ENCODE measurements around the gene BACH2. TPM values are rescaled to one million over a fixed set of nuclear protein-coding genes. Genes with fewer than 3 reads are reported as not detected.
A peak's percentile ranks its signal among the peaks of the same experiment; 100 is the strongest.

The BACH2 gene
- total and polyA plus RNA-seq, 7 donors = 0.12 to 16.9 (median 5.9) TPM

DNA sequence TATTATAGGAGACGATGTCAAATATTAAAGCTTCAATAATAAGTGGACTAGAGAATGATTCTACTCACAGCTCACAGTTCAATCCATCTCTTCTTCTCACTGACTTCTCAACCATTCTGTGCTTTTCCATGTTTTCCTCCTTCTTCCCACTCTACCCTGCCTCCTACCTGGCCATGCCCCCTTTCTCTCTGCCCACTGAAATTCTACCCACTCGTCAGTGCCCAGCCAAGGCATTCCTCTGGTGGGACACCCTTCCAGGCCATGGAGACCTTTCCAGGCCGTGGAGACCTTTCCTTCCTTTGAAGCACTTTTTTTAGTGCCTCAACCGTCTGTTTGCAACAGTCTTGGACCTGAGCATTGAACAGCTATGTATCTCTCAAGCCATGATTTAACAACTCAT is 18.5 kb downstream of the BACH2 start:
- Histone ChIP-seq H3K4me3 (peak overlapping the region; percentile 57), H3K36me3 (ENCODE audit: insufficient read depth in 1 of 2, low read depth in 1 of 2) (no peaks in the 10 kb centered on the region), H3K27ac (peak overlapping the region; percentile 81), H3K4me1 (peaks cover 39% of the 10 kb centered on the region), H3K27me3 (ENCODE audit: insufficient read depth in 3 of 3, low read length in 2 of 3) (no peaks in the 10 kb centered on the region), H3K9me3 (no peaks in the 10 kb centered on the region)
- DNase-seq (no peak), ATAC-seq (peak in 3 of 4 donors; percentile 41 to 72 (median 42))
- WGBS, 3 donors = 25 to 52% (median 26%) methylated on average over 4 of the region's 4 CpGs
- intact Hi-C loops (cut with DNase I) = no loop called here
- no peak for TF ChIP-seq CTCF (IDR thresholded peaks at IDR 0.05)

GRCh38 chr6:90277302-90278011 is 19.2 kb downstream of the BACH2 start:
- intact Hi-C loops (cut with DNase I) = no loop called here
- no peaks in the 10 kb centered on the region for H3K36me3 ChIP-seq (ENCODE audit: insufficient read depth in 1 of 2, low read depth in 1 of 2)
- no peaks in the 10 kb centered on the region for H3K9me3 ChIP-seq
- DNase-seq (no peak), ATAC-seq (peak in 3 of 4 donors; percentile 59 to 72 (median 66))
- H3K27ac ChIP-seq = peak overlapping the region; percentile 81
- WGBS, 3 donors = 28 to 55% (median 34%) methylated on average over 6 of the region's 6 CpGs
- no peaks in the 10 kb centered on the region for H3K27me3 ChIP-seq (ENCODE audit: insufficient read depth in 3 of 3, low read length in 2 of 3)
- peaks cover 39% of the 10 kb centered on the region for H3K4me1 ChIP-seq
- H3K4me3 ChIP-seq = peak overlapping the region; percentile 57
- no peak for TF ChIP-seq CTCF (IDR thresholded peaks at IDR 0.05)

- Histone ChIP-seq H3K4me1 (peaks cover 20% of the 10 kb centered on the region), H3K27me3 (ENCODE audit: insufficient read depth in 3 of 3, low read length in 2 of 3) (no peaks in the 10 kb centered on the region), H3K36me3 (ENCODE audit: insufficient read depth in 1 of 2, low read depth in 1 of 2) (peaks cover 0 to 20% of the 10 kb centered on the region in 2 donors), H3K27ac (no peak overlapping the region), H3K4me3 (no peak overlapping the region), H3K9me3 (no peaks in the 10 kb centered on the region)
- no peak for TF ChIP-seq CTCF (IDR thresholded peaks at IDR 0.05)
- 76 to 87% (median 76%) methylated on average over 9 of the region's 9 CpGs for WGBS, 3 donors
- no peak for ATAC-seq
- DNase-seq = no peak
- intact Hi-C loops (cut with DNase I) = no loop called here
These were observed 22.1 kb downstream of the BACH2 start for GRCh38 chr6:90274451-90275030.

- WGBS, 3 donors = 40 to 68% (median 44%) methylated on average over 5 of the region's 5 CpGs
- intact Hi-C loops (cut with DNase I) = no loop called here
- H3K4me1 ChIP-seq = peaks cover 21% of the 10 kb centered on the region
- ATAC-seq (no peak), DNase-seq (no peak)
- H3K36me3 ChIP-seq (ENCODE audit: insufficient read depth in 1 of 2, low read depth in 1 of 2) = peaks cover 0 to 20% of the 10 kb centered on the region in 2 donors
- H3K4me3 ChIP-seq = no peak overlapping the region
- H3K27ac ChIP-seq = peak overlapping the region; percentile 33
- H3K27me3 ChIP-seq (ENCODE audit: insufficient read depth in 3 of 3, low read length in 2 of 3) = no peaks in the 10 kb centered on the region
- no peak for TF ChIP-seq CTCF (IDR thresholded peaks at IDR 0.05)
- no peaks in the 10 kb centered on the region for H3K9me3 ChIP-seq
These were observed 22.8 kb downstream of the BACH2 start for GRCh38 chr6:90273863-90274262.
